NCI-H345 (cell line): Measurements from ENCODE around the gene ABCC3.

Experiments used
- DNase-seq: peaks from one replicate; lab custom pipeline; 2025; lab: John Stamatoyannopoulos, UW

The ABCC3 gene

GRCh38 chr17:50684612-50685333 is 50.1 kb downstream of the ABCC3 start:
- no peak for DNase-seq

DNA sequence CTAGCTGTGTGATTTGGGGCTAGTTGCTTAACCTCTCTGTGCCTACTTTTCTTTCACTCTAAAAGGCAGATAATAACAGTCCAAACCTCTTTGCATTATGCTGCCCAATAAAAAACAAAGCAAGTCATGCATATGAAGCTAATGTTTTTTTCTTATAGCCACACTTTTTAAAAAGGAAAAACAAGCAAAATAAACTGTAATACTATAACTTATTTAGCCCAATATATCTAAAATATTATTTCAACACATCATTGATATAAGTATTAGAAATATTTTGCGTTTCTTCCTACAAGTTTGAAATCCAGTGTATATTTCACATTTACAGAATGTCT is 50.6 kb downstream of the ABCC3 start:
- no peak for DNase-seq

DNA sequence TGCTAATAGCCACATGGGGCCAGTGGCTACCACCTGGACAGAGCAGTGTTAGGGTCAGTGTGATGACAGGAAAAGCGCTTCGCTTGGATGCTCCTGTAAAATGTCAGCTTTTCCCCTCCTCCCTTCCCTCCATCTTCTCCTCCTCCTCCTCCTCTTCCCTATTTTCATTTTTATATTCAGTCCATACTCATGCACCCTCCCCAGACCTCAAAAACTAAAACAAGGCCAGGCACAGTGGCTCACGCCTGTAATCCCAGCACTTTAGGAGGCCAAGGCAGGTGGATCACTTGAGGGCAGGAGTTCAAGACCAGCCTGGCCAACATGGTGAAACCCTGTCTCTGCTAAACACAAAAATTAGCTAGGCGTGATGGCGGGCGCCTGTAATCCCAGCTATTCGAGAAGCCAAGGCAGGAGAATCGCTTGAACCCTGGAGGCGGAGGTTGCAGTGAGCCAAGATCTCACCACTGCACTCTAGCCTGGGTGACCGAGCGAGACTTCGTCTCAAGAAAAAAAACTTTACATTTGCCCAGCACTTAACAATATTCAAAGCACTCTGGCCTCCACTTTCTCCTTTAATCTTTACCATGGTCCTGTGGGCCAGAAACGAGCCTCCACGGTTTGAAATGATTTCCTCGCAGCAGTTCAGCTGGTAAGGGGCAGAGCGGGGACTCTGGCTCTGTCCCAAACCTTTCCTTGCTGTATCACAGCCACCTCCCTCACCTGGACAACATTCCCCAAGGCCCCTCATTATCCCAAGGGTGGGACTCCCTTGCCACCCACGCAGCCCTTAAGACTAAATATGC is 51.2 kb downstream of the ABCC3 start:
- no peak for DNase-seq

GRCh38 chr17:50686494-50687199 is 52.0 kb downstream of the ABCC3 start:
- no peak for DNase-seq

- DNase-seq = no peak
These were observed 52.8 kb downstream of the ABCC3 start for GRCh38 chr17:50687200-50688066.

DNA sequence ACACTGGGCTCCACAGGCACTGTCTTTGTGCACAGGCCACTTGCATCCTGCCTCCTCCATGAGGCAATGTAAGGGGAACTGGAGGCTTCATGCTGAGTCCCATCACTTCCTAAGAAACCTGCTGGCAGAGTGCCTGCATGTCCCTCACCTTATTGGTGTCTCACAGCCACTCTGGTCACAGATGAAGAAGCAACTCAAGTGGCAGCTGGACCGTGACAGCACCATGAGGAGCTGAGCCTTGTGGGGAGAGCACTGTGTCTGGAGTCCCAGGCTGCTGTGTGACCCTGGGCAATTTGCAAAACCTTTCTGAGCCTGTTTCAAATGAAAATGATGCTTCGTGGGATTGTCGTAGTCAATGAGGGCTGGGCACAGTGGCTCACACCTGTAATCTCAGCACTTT is 53.6 kb downstream of the ABCC3 start:
- no peak for DNase-seq

GRCh38 chr17:50689251-50689650 is 54.6 kb downstream of the ABCC3 start:
- no peak for DNase-seq

- no peak for DNase-seq
These were observed 55.5 kb downstream of the ABCC3 start for GRCh38 chr17:50689956-50690886.

DNA sequence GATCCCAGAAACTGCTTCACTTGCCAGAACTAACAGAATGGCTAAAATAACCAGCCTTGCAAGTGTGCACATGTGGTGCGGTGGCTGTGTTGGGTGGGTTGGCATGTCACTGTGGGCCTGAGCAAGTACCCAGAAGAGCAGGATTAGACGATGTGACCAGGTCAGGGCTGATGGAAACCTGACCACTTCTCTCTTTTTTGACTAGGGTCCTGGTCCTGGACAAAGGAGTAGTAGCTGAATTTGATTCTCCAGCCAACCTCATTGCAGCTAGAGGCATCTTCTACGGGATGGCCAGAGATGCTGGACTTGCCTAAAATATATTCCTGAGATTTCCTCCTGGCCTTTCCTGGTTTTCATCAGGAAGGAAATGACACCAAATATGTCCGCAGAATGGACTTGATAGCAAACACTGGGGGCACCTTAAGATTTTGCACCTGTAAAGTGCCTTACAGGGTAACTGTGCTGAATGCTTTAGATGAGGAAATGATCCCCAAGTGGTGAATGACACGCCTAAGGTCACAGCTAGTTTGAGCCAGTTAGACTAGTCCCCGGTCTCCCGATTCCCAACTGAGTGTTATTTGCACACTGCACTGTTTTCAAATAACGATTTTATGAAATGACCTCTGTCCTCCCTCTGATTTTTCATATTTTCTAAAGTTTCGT is 56.3 kb downstream of the ABCC3 start:
- DNase-seq = no peak

DNA sequence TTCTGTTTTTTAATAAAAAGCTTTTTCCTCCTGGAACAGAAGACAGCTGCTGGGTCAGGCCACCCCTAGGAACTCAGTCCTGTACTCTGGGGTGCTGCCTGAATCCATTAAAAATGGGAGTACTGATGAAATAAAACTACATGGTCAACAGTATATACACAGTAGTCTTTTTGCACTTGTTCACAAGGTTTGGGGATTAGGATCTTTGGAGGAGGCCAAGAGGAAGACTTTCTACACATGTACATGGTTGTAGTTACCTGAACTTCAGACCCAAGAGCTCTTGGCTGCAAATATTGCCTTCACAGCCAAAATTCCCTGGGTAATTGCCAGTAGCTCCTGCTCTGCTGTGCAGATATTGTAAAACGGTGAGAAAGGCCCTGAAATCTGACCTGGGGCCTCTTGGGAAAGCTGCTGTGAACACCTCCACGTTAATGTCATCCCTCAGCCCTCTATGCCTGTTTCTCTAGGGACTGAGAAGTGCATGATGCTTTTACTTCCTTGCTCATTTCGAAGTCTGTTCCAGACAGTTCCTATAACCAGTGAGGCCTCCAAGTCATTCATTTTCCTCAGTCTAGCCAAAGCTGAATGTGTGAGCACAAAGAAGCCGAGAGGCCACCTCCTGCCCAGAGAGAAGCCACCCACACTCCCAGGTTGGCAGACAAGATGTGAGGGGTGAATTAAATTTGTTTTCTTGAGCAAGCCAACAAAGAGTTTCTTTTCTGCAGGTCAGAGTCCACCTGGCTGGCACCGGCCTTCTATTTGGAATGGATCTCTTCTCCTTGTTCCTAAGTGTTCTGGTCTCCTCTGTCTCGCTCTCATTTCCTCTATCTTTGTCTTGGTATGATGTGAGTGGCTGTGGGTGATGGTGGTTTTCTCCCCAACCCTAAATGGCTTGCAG is 57.1 kb downstream of the ABCC3 start:
- no peak for DNase-seq

DNA sequence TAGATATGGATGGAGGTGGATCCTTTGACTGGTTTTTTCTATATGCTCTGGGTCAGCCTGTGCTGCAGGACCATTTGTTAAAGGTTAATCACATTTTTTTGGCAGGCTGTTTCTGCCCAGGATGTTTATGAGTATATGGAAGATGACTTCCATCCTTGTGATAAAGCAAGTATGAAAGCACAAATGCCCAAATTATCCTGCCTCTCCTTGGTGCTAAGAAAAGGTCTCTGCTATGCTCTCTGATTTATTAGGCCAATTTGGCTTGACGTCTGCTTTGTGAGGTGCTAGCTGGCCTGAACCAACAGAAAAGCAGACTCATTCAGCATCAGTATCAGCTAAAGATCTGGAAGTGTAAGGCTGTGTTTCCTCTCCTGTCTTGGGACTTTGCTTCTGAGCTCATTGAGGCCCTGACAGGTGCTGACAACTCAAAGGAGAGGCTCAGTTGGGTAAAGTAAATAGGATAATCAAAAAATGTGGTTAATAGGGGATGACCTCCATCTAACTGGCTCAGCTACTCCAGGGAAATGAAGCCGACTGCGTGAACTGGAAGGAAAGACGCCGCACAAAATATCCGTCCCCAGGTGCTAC is 57.9 kb downstream of the ABCC3 start:
- no peak for DNase-seq

DNA sequence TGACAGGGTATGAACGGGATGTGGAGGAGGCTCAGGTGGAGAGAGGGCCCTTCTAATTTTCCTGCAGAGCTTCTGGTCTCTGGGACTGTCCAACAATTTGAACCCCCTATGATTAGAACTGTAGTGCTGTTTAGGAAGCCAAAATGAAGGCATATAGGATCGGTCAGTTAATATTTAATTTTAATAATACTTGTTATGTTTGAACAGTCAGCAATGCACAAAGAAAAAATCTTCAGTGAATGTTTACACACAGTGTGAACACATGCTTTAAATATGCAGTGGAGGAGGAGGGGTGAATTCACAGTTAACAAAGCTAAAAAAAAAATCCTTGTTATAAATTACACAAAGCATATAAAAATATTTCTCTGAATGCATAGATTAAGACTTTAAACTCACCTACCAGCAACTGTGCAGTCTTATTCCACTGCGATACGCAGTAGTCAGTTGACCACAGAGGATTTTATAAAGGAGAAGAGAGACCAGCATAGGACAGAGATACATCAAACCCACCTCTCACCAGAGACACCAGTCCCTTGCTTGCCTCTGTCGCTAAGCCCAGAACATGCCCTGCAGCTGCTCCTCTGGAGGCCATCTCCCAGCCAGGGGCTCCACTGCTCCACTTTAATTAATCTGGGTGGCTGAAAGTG is 58.5 kb downstream of the ABCC3 start:
- DNase-seq = no peak

GRCh38 chr17:50696365-50696879 is 61.7 kb downstream of the ABCC3 start:
- DNase-seq = no peak

DNA sequence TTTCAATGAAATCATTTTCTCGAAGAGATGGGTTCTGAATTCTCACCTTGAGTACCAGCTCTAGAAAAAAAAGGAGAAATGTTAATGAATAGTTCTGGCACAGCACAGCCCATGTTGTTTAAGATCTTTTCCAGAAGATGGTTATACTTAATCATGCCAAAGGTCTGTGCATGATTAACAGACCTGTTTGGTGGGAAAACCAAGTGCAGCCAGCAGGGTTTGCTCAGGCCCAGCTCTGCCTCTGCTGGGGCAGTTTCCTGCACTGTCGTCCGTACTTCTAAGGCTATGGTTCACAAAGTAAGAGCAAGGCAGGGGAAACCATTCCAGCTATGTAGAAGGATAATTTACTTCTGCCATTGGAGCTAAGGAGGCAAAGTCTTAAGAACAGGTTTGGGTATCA is 62.4 kb downstream of the ABCC3 start:
- no peak for DNase-seq

GRCh38 chr17:50697663-50698272 is 63.1 kb downstream of the ABCC3 start:
- DNase-seq = no peak

DNA sequence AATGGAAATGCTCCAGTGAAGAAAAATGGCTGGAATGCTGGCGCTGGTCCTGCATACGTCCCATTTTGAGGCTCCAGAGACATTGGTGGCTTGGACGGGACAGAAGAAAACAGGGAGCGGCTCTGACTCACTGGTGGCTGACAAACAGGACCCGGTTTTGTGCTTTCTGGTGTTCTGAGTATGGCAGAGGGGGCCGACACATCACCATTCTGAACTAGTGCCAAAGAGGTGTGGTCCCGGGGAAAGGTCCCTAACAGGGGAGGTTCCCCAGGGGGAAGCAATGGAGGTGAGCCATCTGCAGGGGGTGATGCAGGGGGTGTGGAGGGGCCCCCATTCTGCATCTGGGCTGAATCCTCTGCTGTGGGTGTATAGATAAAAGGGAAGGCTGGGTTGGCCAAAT is 64.7 kb downstream of the ABCC3 start:
- no peak for DNase-seq

GRCh38 chr17:50703162-50703561 is 68.5 kb downstream of the ABCC3 start:
- DNase-seq = no peak
